DOHH2 (cell line): Measurements from ENCODE around the gene GFPT2.

Experiments used
- CTCF ChIP-seq: fragments of 200-600 bp; sonication (generic); IDR thresholded peaks from one replicate; pipeline ENCODE4 v1.5.1; 2014; ENCODE audit warnings: antibody characterized with exemption, mild to moderate bottlenecking, low read depth, low read length; ENCODE audit not compliant: poor library complexity, severe bottlenecking
- EZH2phosphoT487 ChIP-seq: fragments of 200-600 bp; sonication (generic); IDR thresholded peaks from 2 replicates; pipeline ENCODE4 v1.6.1; 2017; ENCODE audit warnings: borderline replicate concordance, mild to moderate bottlenecking, antibody characterized with exemption, low read length, moderate library complexity, mixed read lengths

DNA sequence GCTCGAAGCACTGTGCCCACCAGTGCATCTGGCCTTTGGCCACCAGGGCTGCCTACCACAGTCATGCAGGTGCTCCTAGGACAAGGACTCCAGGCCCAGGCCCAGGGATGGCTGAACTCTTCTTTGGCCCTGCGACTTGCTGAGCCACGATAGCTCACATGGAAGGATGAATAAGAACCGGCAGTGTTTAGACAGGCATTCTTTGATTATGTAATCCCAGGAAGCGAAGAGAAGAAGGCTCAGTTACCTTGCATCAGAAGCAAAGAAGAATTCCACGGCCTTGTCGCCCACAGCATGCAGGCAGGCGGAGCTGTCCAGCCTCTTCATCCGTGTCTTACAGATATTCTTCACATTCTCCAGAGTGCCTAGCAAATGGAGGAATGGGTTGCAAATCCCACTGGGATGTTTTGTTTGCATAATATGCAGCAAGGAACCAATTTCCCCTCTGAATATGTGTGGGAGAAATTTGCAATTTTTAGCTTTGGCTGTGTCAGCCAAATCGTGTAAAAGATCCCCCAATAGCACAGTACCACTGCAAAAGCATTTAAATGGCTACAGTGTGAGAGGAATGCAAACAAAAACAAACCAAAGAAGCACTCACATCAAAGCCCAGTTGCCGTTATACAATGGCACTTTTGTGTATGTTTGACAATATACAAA is 29.1 kb downstream of the GFPT2 start:
- TF ChIP-seq CTCF (no peak), EZH2phosphoT487 (no peak)
